Erythroblast (primary cell): ENCODE measurements around the gene ZNF746.

Source experiments
- GATA1 ChIP-seq: IDR thresholded peaks from 2 replicates; pipeline ENCODE4 v1.6.1; 2011; ENCODE audit warnings: low read depth, mild to moderate bottlenecking, control low read depth, low read length, moderate library complexity
- POLR2A ChIP-seq: IDR thresholded peaks from 2 replicates; pipeline ENCODE4 v1.6.1; 2011; ENCODE audit warnings: mild to moderate bottlenecking, low read length

GRCh38 chr7:149427893-149428292 is 69.7 kb downstream of the ZNF746 start:
- no peak for TF ChIP-seq POLR2A
- no peak for TF ChIP-seq GATA1
